Osteoblast (primary cell): Measurements from ENCODE around the gene BANP. TPM values are rescaled to one million over a fixed set of nuclear protein-coding genes. Genes with fewer than 3 reads are reported as not detected.
"Not testable (repeated sequence)": the region's sequence is repeated elsewhere in the genome, so short reads cannot be mapped to it uniquely, and the experiment has no call there.

Experiments
- DNase-seq: peaks from one replicate; pipeline ENCODE4 v3.0.0; 2011; ENCODE audit warnings: low spot score, mixed read lengths; ENCODE audit not compliant: insufficient read length; ENCODE audit errors: missing footprints
- H2AFZ ChIP-seq: 2 replicates; pipeline ENCODE4 v1.6.0; 2011; ENCODE audit warnings: mild to moderate bottlenecking, low read length
- H3K27ac ChIP-seq: 2 replicates; pipeline ENCODE4 v1.5.1; 2011; ENCODE audit warnings: mild to moderate bottlenecking, low read depth, low read length, moderate library complexity
- H3K27me3 ChIP-seq: 2 replicates; pipeline ENCODE4 v1.6.0; 2012; ENCODE audit warnings: mild to moderate bottlenecking, control low read depth, inconsistent platforms, low read length, moderate library complexity; ENCODE audit not compliant: insufficient read depth
- H3K36me3 ChIP-seq: 2 replicates; pipeline ENCODE4 v1.5.1; 2011; ENCODE audit warnings: mild to moderate bottlenecking, low read length, control low read depth, moderate library complexity; ENCODE audit not compliant: insufficient read depth
- H3K4me1 ChIP-seq: 2 replicates; pipeline ENCODE4 v1.5.1; 2011; ENCODE audit warnings: mild to moderate bottlenecking, low read length, control low read depth, moderate library complexity; ENCODE audit not compliant: insufficient read depth
- H3K4me2 ChIP-seq: 2 replicates; pipeline ENCODE4 v1.6.0; 2011; ENCODE audit warnings: mild to moderate bottlenecking, low read length; ENCODE audit not compliant: insufficient read depth
- H3K4me3 ChIP-seq: fragments of 200-600 bp; sonication (generic); 3 replicates; pipeline ENCODE4 v1.5.1; 2012; ENCODE audit warnings: mild to moderate bottlenecking, low read length, inconsistent platforms; ENCODE audit not compliant: insufficient read depth
- H3K79me2 ChIP-seq: 2 replicates; pipeline ENCODE4 v1.6.0; 2012; ENCODE audit warnings: mild to moderate bottlenecking, low read length, control low read depth, inconsistent platforms; ENCODE audit not compliant: insufficient read depth
- H3K9me3 ChIP-seq: 2 replicates; pipeline ENCODE4 v1.5.1; 2011; ENCODE audit warnings: low read depth, low read length, control low read depth
- H4K20me1 ChIP-seq: 2 replicates; pipeline ENCODE4 v1.6.0; 2012; ENCODE audit warnings: mild to moderate bottlenecking, low read length, control low read depth; ENCODE audit not compliant: insufficient read depth
- CTCF ChIP-seq: IDR thresholded peaks from 2 replicates; pipeline ENCODE4 v1.5.1; 2011; ENCODE audit warnings: mild to moderate bottlenecking, low read depth, low read length, moderate library complexity; ENCODE audit errors: extremely low read depth
- total RNA-seq: library from RNA; depleted of rRNA; stranded (reverse); fragments of >200 nt; gene quantifications from 2 replicates; pipeline ENCODE4 v1.2.3, GENCODE V29; 2012

BANP gene
- total RNA-seq, result 20.3 and 23.5 TPM in 2 replicates

GRCh38 chr16:87950765-87951551 is at the start of gene BANP:
Gene BANP (plus strand): TSS chr16:87951434. CDS start chr16:87975116, 23,682 bp downstream.
- H3K27me3 ChIP-seq, result no peaks in the 10 kb centered on the region
- peak; percentile 16 for TF ChIP-seq CTCF
- H4K20me1 ChIP-seq, result peaks cover 3% of the 10 kb centered on the region
- DNase-seq, result peak; percentile 100
- H3K9me3 ChIP-seq, result no peaks in the 10 kb centered on the region
- peak within 1 kb of the TSS; percentile 100 for H2AFZ ChIP-seq
- H3K4me1 ChIP-seq, result peaks cover 20% of the 10 kb centered on the region
- peak within 1 kb of the TSS; percentile 98 for H3K27ac ChIP-seq
- H3K36me3 ChIP-seq, result peaks cover 4% of the 10 kb centered on the region
- H3K4me3 ChIP-seq, result peak within 1 kb of the TSS; percentile 97
- peak within 1 kb of the TSS; percentile 94 for H3K4me2 ChIP-seq
- peaks cover 44% of the 10 kb centered on the region for H3K79me2 ChIP-seq

GRCh38 chr16:87904963-87905362 is 46.3 kb upstream of the BANP start:
- H3K27me3 ChIP-seq, H3K4me3 ChIP-seq, H3K79me2 ChIP-seq, H3K36me3 ChIP-seq, H3K9me3 ChIP-seq, H3K4me1 ChIP-seq, H3K27ac ChIP-seq, H3K4me2 ChIP-seq, H4K20me1 ChIP-seq, H2AFZ ChIP-seq, DNase-seq: not testable (repeated sequence)

- H3K27ac ChIP-seq, H3K79me2 ChIP-seq, H2AFZ ChIP-seq, H4K20me1 ChIP-seq, H3K4me3 ChIP-seq, H3K4me1 ChIP-seq, H3K36me3 ChIP-seq, H3K9me3 ChIP-seq, H3K27me3 ChIP-seq, H3K4me2 ChIP-seq, DNase-seq: not testable (repeated sequence)
Observed at GRCh38 chr16:87905521-87905920, 45.7 kb upstream of the BANP start.

- H2AFZ ChIP-seq, H3K36me3 ChIP-seq, H3K4me2 ChIP-seq, H3K4me3 ChIP-seq, H3K79me2 ChIP-seq, H3K9me3 ChIP-seq, H3K27ac ChIP-seq, DNase-seq, H3K27me3 ChIP-seq, H4K20me1 ChIP-seq: not testable (repeated sequence)
- peaks cover 10% of the 10 kb centered on the region for H3K4me1 ChIP-seq
Observed at GRCh38 chr16:87908101-87908500, 43.1 kb upstream of the BANP start.

- not testable (repeated sequence) for H3K4me2 ChIP-seq, H3K4me3 ChIP-seq, H2AFZ ChIP-seq, H4K20me1 ChIP-seq, H3K36me3 ChIP-seq, H3K79me2 ChIP-seq, H3K9me3 ChIP-seq, H3K27ac ChIP-seq, H3K27me3 ChIP-seq
- peaks cover 10% of the 10 kb centered on the region for H3K4me1 ChIP-seq
- TF ChIP-seq CTCF, result peak; percentile 72
- peak; percentile 90 for DNase-seq
Observed at GRCh38 chr16:87909203-87909935, 41.9 kb upstream of the BANP start.

- peak; percentile 92 for DNase-seq
- H3K36me3 ChIP-seq, H3K27me3 ChIP-seq, H4K20me1 ChIP-seq, H3K4me3 ChIP-seq, H2AFZ ChIP-seq, H3K9me3 ChIP-seq, H3K79me2 ChIP-seq: not testable (repeated sequence)
- Histone ChIP-seq H3K4me2 (peak overlapping the region; percentile 48), H3K4me1 (peaks cover 10% of the 10 kb centered on the region), H3K27ac (peak overlapping the region; percentile 58)
Observed at GRCh38 chr16:87911106-87911763, 40.0 kb upstream of the BANP start.

GRCh38 chr16:87912691-87913090 is 38.5 kb upstream of the BANP start:
- H3K79me2 ChIP-seq, H4K20me1 ChIP-seq: not testable (repeated sequence)

More at GRCh38 chr16:87912691-87913090, 38.5 kb upstream of the BANP start:
- not testable (repeated sequence) for H3K9me3 ChIP-seq, H3K27ac ChIP-seq, H3K36me3 ChIP-seq, H3K4me2 ChIP-seq, H3K4me3 ChIP-seq, H3K27me3 ChIP-seq, H2AFZ ChIP-seq
- peaks cover 10% of the 10 kb centered on the region for H3K4me1 ChIP-seq
- peak; percentile 46 for DNase-seq
